Ovary (tissue), 9 donors: ENCODE results near the gene SLMAP. TPM values are rescaled to one million over a fixed set of nuclear protein-coding genes. Genes with fewer than 3 reads are reported as not detected.

Source experiments
- DNase-seq, 5 donors: peaks; one replicate each; pipeline ENCODE4 v3.0.0-alpha.2; 2019 to 2020
- H3K27ac ChIP-seq, 2 donors: fragments of 200-600 bp; one replicate each; pipeline versions ENCODE4 v1.5.1 to v1.8.0; 2019 to 2022
- H3K27me3 ChIP-seq: fragments of 200-600 bp; one replicate; pipeline ENCODE4 v1.8.0; 2022
- H3K36me3 ChIP-seq: fragments of 200-600 bp; sonication (generic); one replicate; pipeline ENCODE4 v1.5.1; 2019
- H3K4me1 ChIP-seq: one replicate; pipeline ENCODE4 v1.8.1; 2013; ENCODE audit warnings: mild to moderate bottlenecking, moderate library complexity; ENCODE audit not compliant: insufficient read depth
- H3K4me3 ChIP-seq: fragments of 200-600 bp; sonication (generic); one replicate; pipeline ENCODE4 v1.5.1; 2017
- H3K9me3 ChIP-seq, 2 donors: fragments of 200-600 bp in 1 of 2; sonication (generic) in 1 of 2; one replicate each; pipeline versions ENCODE4 v1.5.1 to v1.8.1; 2013 to 2019; ENCODE audit warnings: mild to moderate bottlenecking in 1 of 2, moderate library complexity in 1 of 2
- EP300 ChIP-seq: sonication (generic); formaldehyde crosslinking; IDR thresholded peaks from one replicate; pipeline ENCODE4 v1.6.1; 2017; ENCODE audit warnings: antibody characterized with exemption
- POLR2A ChIP-seq: fragments of 450-650 bp; IDR thresholded peaks from one replicate; pipeline ENCODE4 v1.6.1; 2017; ENCODE audit warnings: antibody characterized with exemption, mild to moderate bottlenecking, moderate library complexity
- WGBS, 3 donors: extraction: QIAGEN DNeasy Blood & Tissue Kit in 1 of 3; methylation state at CpG; one replicate each; pipeline versions ENCODE4 v1.1.5 to v1.1.7; 2013 to 2017; 5-methylcytosine and 5-hydroxymethylcytosine counted together
- intact Hi-C, 4 donors: fragments of 100-400 bp; cut with DNase I; formaldehyde crosslinking; loops; one replicate each; pipeline versions ENCODE4 v1.11.0 to v1.15.1; 2022 to 2023
- polyA plus RNA-seq, 2 donors: library from polyadenylated mRNA; stranded (reverse); fragments of 200-250 nt in 1 of 2; fragments of 350-450 nt in 1 of 2; fragmentation: Illumina TruSeq in 1 of 2; extraction: RNeasy Lipid Tissue Mini Kit (QIAGEN cat#74804) in 1 of 2; gene quantifications; one replicate each; pipeline ENCODE4 v1.2.3, GENCODE V29; 2013 to 2014
- total RNA-seq, 7 donors: library from RNA; depleted of rRNA in 2 of 7; stranded (reverse); fragments of >200 nt in 2 of 7; fragmentation: NEBNext Ultra II Directional in 3 of 7; extraction: Animal tissue kit (Norgen Biotek cat#: 25700) in 3 of 7; gene quantifications; one replicate each; pipeline versions ENCODE4 v1.1.0 to v1.2.4, GENCODE V29; 2016 to 2023
- TF ChIP-seq, protein P1 (sequence below), 3 donors: fragments of 450-650 bp in 2 of 3; fragments of 200-600 bp in 1 of 3; IDR thresholded peaks; one replicate each; pipeline versions ENCODE4 v1.5.1 to v1.8.0; 2016 to 2022; ENCODE audit warnings: antibody characterized with exemption in 3 of 3, mild to moderate bottlenecking in 1 of 3
- donor health status: DM: no; HTN: no; CAD: no; lungs with moderate emphysema.
- donor health status: DM: no; HTN: no; CAD: no.
- donor health status: Bipolar disorder and iron deficiency.
- donor health status: DM: yes; HTN: yes; CAD: no.
- donor health status: DM: no; HTN: no; CAD: no.
- donor health status: DM: yes; HTN: yes; CAD: no.

The SLMAP gene
- total and polyA plus RNA-seq, 9 donors, result 26.3 to 113 (median 73.8) TPM

DNA sequence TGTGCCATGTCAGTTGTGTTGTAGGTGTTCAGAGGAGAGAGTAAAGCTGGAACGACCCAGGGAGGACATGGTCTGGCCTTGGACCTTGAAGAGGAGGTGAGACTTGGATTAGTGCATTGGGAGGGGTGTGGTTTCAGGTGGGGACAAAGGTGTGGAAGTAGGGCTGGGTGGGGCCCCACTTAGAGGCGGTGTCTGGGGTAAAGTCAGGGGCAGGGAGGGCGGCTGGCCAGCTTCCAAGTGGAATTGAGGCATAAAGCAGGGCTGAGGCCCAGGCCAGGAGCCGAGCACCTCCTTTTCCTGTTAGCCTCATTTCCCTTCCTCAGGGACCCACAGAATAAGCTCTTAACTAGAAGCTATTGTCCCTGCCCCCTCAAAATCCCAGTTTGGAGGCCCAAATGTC is 215.9 kb downstream of the SLMAP start:
- Histone ChIP-seq H3K27me3 (no peaks in the 10 kb centered on the region), H3K36me3 (no peaks in the 10 kb centered on the region), H3K27ac (no peak overlapping the region), H3K9me3 (no peaks in the 10 kb centered on the region), H3K4me1 (no peaks in the 10 kb centered on the region), H3K4me3 (no peak overlapping the region)
- TF ChIP-seq EP300, result no peak
- TF ChIP-seq, protein P1, sequence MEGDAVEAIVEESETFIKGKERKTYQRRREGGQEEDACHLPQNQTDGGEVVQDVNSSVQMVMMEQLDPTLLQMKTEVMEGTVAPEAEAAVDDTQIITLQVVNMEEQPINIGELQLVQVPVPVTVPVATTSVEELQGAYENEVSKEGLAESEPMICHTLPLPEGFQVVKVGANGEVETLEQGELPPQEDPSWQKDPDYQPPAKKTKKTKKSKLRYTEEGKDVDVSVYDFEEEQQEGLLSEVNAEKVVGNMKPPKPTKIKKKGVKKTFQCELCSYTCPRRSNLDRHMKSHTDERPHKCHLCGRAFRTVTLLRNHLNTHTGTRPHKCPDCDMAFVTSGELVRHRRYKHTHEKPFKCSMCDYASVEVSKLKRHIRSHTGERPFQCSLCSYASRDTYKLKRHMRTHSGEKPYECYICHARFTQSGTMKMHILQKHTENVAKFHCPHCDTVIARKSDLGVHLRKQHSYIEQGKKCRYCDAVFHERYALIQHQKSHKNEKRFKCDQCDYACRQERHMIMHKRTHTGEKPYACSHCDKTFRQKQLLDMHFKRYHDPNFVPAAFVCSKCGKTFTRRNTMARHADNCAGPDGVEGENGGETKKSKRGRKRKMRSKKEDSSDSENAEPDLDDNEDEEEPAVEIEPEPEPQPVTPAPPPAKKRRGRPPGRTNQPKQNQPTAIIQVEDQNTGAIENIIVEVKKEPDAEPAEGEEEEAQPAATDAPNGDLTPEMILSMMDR (IDR thresholded peaks at IDR 0.05), result no peak
- 69 to 78% (median 74%) methylated on average over 4 of the region's 4 CpGs for WGBS, 3 donors
- intact Hi-C loops, result no loop called here
- DNase-seq, result no peak

DNA sequence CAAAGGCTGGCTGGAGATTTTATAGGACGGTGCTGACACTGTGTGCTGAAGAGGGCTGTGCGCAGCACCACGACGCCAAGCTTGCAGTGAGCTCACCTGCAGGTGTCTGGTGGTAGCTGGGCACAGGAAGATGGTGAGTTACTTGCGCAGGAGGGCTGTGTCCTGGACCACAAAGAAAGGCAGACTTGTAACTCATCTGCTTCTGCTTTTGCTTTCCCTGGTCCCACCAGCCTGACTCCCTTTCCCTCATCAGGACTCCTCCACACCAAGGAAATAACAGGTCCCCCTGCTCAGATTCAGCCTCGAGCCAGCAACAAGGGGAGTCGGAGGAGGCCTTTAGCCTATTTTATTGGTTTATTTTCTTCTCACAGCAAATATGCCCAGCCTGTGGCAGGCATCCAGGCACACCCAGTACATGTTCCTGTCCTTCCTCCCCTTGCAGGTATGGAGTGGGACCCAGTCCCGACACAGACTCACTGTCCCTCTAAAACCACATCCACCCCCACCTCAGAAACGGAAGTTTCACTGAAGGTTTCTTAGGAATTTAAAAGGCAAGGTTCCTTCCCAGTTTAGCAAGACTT is 216.5 kb downstream of the SLMAP start:
- WGBS, 3 donors, result 52 to 66% (median 60%) methylated on average over 9 of the region's 9 CpGs
- Histone ChIP-seq H3K4me3 (no peak overlapping the region), H3K27me3 (no peaks in the 10 kb centered on the region), H3K4me1 (no peaks in the 10 kb centered on the region), H3K9me3 (no peaks in the 10 kb centered on the region), H3K36me3 (no peaks in the 10 kb centered on the region), H3K27ac (no peak overlapping the region)
- DNase-seq, result no peak
- TF ChIP-seq POLR2A (no peak), EP300 (no peak)
- TF ChIP-seq, protein P1 (IDR thresholded peaks at IDR 0.05), result no peak
- intact Hi-C loops, result no loop called here

DNA sequence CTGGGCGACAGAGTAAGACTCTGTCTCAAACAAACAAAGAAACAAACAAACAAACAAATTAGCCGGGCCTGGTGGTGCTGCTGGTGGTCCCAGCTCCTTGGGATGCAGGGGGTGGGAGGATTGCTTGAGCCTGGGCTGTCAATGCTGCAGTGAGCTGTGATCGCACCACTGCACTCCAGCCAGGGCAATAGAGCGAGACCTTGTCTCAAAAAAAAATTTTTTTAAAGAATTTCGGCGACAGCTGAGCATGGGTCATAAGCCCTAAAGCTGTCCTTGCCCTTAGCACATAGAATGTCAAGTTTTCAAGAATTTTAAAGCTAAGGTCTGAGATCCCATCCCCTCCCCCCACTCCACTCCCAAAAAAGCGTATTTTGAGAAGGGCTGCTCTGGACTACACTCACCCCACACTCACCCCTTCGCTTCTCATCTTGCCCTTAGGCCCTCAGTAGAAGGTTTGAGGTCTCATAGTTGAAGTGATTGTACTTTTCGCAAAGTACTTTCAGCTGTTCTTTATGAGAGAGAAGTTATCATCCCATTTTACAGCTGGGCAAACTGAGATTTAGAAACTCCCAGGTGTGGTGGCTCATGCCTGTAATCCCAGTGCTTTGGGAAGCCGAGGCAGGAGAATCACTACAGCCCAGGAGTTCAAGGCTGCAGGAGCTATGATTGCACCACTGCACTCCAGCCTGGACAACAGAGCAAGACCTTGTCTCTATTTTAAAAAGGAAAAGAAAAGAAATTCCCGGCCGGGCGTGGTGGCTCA is 217.8 kb downstream of the SLMAP start:
- no peak for DNase-seq
- Histone ChIP-seq H3K4me1 (no peaks in the 10 kb centered on the region), H3K27me3 (no peaks in the 10 kb centered on the region), H3K36me3 (no peaks in the 10 kb centered on the region), H3K4me3 (no peak overlapping the region), H3K9me3 (no peaks in the 10 kb centered on the region), H3K27ac (no peak overlapping the region)
- TF ChIP-seq POLR2A (no peak), EP300 (no peak)
- TF ChIP-seq, protein P1 (IDR thresholded peaks at IDR 0.05), result no peak
- 92 to 97% (median 96%) methylated on average over 13 of the region's 13 CpGs for WGBS, 3 donors
- intact Hi-C loops, result no loop called here

DNA sequence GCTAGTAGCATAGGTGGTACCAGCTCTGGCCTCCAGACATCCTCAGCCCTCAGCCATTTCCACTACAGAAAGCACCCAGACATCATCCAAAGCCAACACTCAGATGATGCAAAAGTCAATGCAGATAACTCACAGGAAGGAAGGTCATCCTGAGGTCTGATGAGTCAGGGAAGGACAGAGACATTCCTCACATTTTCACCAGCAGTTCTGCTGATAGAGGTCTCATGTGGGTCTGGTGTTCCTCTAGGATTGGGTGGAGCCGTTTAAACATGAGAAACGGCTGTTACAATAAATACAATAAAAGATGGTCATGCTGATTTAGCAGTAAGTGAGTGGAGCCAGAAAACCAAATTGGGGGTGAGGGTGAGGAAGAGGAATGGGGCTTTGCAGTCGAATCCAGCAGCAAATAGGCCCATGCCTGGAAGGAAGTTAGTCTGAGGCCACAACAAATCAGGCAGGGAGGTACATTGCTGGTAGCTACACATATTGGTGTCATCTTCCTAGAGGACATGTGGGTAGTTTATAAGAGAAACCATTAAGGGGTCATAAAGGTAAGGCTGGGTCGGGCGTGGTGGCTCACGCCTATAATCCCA is 218.8 kb downstream of the SLMAP start:
- Histone ChIP-seq H3K27ac (no peak overlapping the region), H3K27me3 (no peaks in the 10 kb centered on the region), H3K4me3 (no peak overlapping the region), H3K4me1 (no peaks in the 10 kb centered on the region), H3K9me3 (no peaks in the 10 kb centered on the region), H3K36me3 (no peaks in the 10 kb centered on the region)
- no peak for DNase-seq
- 58 to 65% (median 62%) methylated on average over 6 of the region's 6 CpGs for WGBS, 3 donors
- intact Hi-C loops, result no loop called here
- TF ChIP-seq EP300, result no peak
- TF ChIP-seq, protein P1 (IDR thresholded peaks at IDR 0.05), result no peak
- no peak for TF ChIP-seq POLR2A
